ENCODE data around the gene SLC17A9.

The SLC17A9 gene

GRCh38 chr20:62968378-62969178 lies 16.1 kb downstream of the SLC17A9 start:
- Histone ChIP-seq H3K4me3 (no peak overlapping the region), H3K36me3 (peaks cover 0 to 9% (median 3%) of the 10 kb centered on the region in 3 donors), H3K27me3 (peaks cover 0 to 33% of the 10 kb centered on the region in 2 donors), H3K27ac (no peak overlapping the region), H3K4me1 (peaks cover 0 to 10% (median 8%) of the 10 kb centered on the region in 4 donors), H3K9me3 (no peaks in the 10 kb centered on the region)
- intact Hi-C loops (cut with DNase I; ENCODE audit: low total_unique reads), result no loop called here
- TF ChIP-seq CTCF (IDR thresholded peaks at IDR 0.05), result no peak
- no peak for DNase-seq

- H3K27me3 ChIP-seq, result peaks cover 0 to 40% of the 10 kb centered on the region in 2 donors
- no peak for DNase-seq
Observed at GRCh38 chr20:62969179-62969760, 16.8 kb downstream of the SLC17A9 start.

GRCh38 chr20:62969939-62970306 lies 17.4 kb downstream of the SLC17A9 start:
- no peak overlapping the region for H3K4me3 ChIP-seq
- H3K36me3 ChIP-seq, result no peaks in the 10 kb centered on the region
- H3K27me3 ChIP-seq, result peaks cover 0 to 46% of the 10 kb centered on the region in 2 donors
- intact Hi-C loops (cut with DNase I; ENCODE audit: low total_unique reads), result no loop called here
- TF ChIP-seq CTCF (IDR thresholded peaks at IDR 0.05), result no peak
- H3K4me1 ChIP-seq, result peaks cover 0 to 10% (median 8%) of the 10 kb centered on the region in 4 donors
- no peak for DNase-seq
- no peak overlapping the region for H3K27ac ChIP-seq
- no peaks in the 10 kb centered on the region for H3K9me3 ChIP-seq

More at GRCh38 chr20:62969179-62969760, 16.8 kb downstream of the SLC17A9 start:
- H3K9me3 ChIP-seq, result no peaks in the 10 kb centered on the region
- H3K4me1 ChIP-seq, result peaks cover 0 to 10% (median 8%) of the 10 kb centered on the region in 4 donors
- H3K36me3 ChIP-seq, result peaks cover 0 to 2% (median 0%) of the 10 kb centered on the region in 3 donors
- no peak overlapping the region for H3K4me3 ChIP-seq
- intact Hi-C loops (cut with DNase I; ENCODE audit: low total_unique reads), result no loop called here
- no peak for TF ChIP-seq CTCF (IDR thresholded peaks at IDR 0.05)
- no peak overlapping the region for H3K27ac ChIP-seq

GRCh38 chr20:62970307-62971210 lies 18.1 kb downstream of the SLC17A9 start:
- no peak for TF ChIP-seq CTCF (IDR thresholded peaks at IDR 0.05)
- Histone ChIP-seq H3K9me3 (no peaks in the 10 kb centered on the region), H3K27me3 (peaks cover 0 to 53% of the 10 kb centered on the region in 2 donors), H3K4me3 (no peak overlapping the region), H3K36me3 (no peaks in the 10 kb centered on the region), H3K27ac (no peak overlapping the region), H3K4me1 (peaks cover 0 to 10% (median 8%) of the 10 kb centered on the region in 4 donors)
- no peak for DNase-seq
- intact Hi-C loops (cut with DNase I; ENCODE audit: low total_unique reads), result no loop called here

- Histone ChIP-seq H3K27me3 (peaks cover 0 to 61% of the 10 kb centered on the region in 2 donors), H3K36me3 (no peaks in the 10 kb centered on the region), H3K9me3 (no peaks in the 10 kb centered on the region), H3K27ac (no peak overlapping the region), H3K4me3 (no peak overlapping the region), H3K4me1 (peaks cover 0 to 10% (median 8%) of the 10 kb centered on the region in 4 donors)
- no peak for DNase-seq
- TF ChIP-seq CTCF (IDR thresholded peaks at IDR 0.05), result no peak
- intact Hi-C loops (cut with DNase I; ENCODE audit: low total_unique reads), result no loop called here
Observed at GRCh38 chr20:62971211-62971949, 18.9 kb downstream of the SLC17A9 start.

Data from tibial artery (tissue), 4 donors.